ENCODE data around the gene CLGN.
A peak's percentile ranks its signal among the peaks of the same experiment; 100 is the strongest.
"Not testable (repeated sequence)": the region's sequence is repeated elsewhere in the genome, so short reads cannot be mapped to it uniquely, and the experiment has no call there.

The CLGN gene

GRCh38 chr4:140427106-140427918, at the start of gene CLGN:
Gene CLGN, minus strand, starts transcription at chr4:140427648. Its CDS starts 14,570 bp downstream, at chr4:140413078.
- DNase-seq: peak; percentile 47

GRCh38 chr4:140472156-140472555, 44.7 kb upstream of the CLGN start:
- no peak for DNase-seq

- DNase-seq: no peak
Observed at GRCh38 chr4:140469791-140470733, 42.6 kb upstream of the CLGN start.

GRCh38 chr4:140466146-140466545, 38.7 kb upstream of the CLGN start:
- DNase-seq: no peak

GRCh38 chr4:140463614-140464013, 36.2 kb upstream of the CLGN start:
- DNase-seq: no peak

GRCh38 chr4:140463182-140463581, 35.7 kb upstream of the CLGN start:
- DNase-seq: no peak

- DNase-seq: no peak
Observed at GRCh38 chr4:140450352-140450751, 22.9 kb upstream of the CLGN start.

GRCh38 chr4:140448830-140449229, 21.4 kb upstream of the CLGN start:
- DNase-seq: no peak

GRCh38 chr4:140448162-140448561, 20.7 kb upstream of the CLGN start:
- no peak for DNase-seq

- DNase-seq: not testable (repeated sequence)
Observed at GRCh38 chr4:140444347-140444746, 16.9 kb upstream of the CLGN start.

- DNase-seq: no peak
Observed at GRCh38 chr4:140439644-140440142, 12.2 kb upstream of the CLGN start.

GRCh38 chr4:140427919-140428471, 547 bp upstream of the CLGN start:
- DNase-seq: no peak

GRCh38 chr4:140426610-140427105, 790 bp downstream of the CLGN start:
- peak; percentile 10 for DNase-seq

- no peak for DNase-seq
Observed at GRCh38 chr4:140423106-140423505, 4.3 kb downstream of the CLGN start.

GRCh38 chr4:140413130-140413969, 14.1 kb downstream of the CLGN start:
- not testable (repeated sequence) for DNase-seq

GRCh38 chr4:140408974-140409373, 18.5 kb downstream of the CLGN start:
- DNase-seq: no peak

GRCh38 chr4:140406292-140406691, 21.2 kb downstream of the CLGN start:
- no peak for DNase-seq

GRCh38 chr4:140400111-140400510, 27.3 kb downstream of the CLGN start:
- no peak for DNase-seq

- no peak for DNase-seq
Observed at GRCh38 chr4:140395668-140396067, 31.8 kb downstream of the CLGN start.

- DNase-seq: no peak
Observed at GRCh38 chr4:140388015-140388414, 39.4 kb downstream of the CLGN start.

- DNase-seq: no peak
Observed at GRCh38 chr4:140382732-140383131, 44.7 kb downstream of the CLGN start.

GRCh38 chr4:140374130-140374477, 53.3 kb downstream of the CLGN start:
- DNase-seq: no peak
